SU-DHL-6 (cell line): ENCODE results near the gene ICAM4.

Source experiments
- H2AFZ ChIP-seq: fragments of 200-600 bp; sonication (generic); 2 replicates; pipeline ENCODE4 v1.6.1; 2014; ENCODE audit warnings: low read depth, mild to moderate bottlenecking, moderate library complexity, mixed read lengths, antibody characterized with exemption, low read length; ENCODE audit not compliant: severe bottlenecking
- H3F3A ChIP-seq: fragments of 200-600 bp; shearing (Covaris generic); 2 replicates; pipeline ENCODE4 v1.6.0; 2016; ENCODE audit warnings: antibody characterized with exemption, mild to moderate bottlenecking; ENCODE audit not compliant: insufficient read depth
- H3K27ac ChIP-seq: fragments of 200-600 bp; sonication (generic); 2 replicates; pipeline ENCODE4 v1.5.1; 2016; ENCODE audit warnings: low read depth, mild to moderate bottlenecking, low read length, moderate library complexity, mixed read lengths
- H3K27me3 ChIP-seq: fragments of 200-600 bp; sonication (generic), shearing (Covaris generic); 2 replicates; pipeline ENCODE4 v1.6.0; 2014; ENCODE audit warnings: mild to moderate bottlenecking, low read length
- H3K36me3 ChIP-seq: fragments of 200-600 bp; sonication (generic); 2 replicates; pipeline ENCODE4 v1.6.1; 2014; ENCODE audit warnings: mild to moderate bottlenecking, low read length, mixed read lengths
- H3K4me2 ChIP-seq: fragments of 300-600, 200-600 bp; shearing (Covaris generic), sonication (generic); 2 replicates; pipeline ENCODE4 v1.6.0; 2014; ENCODE audit warnings: low read length, low read depth, mild to moderate bottlenecking; ENCODE audit not compliant: poor library complexity, severe bottlenecking
- H3K4me3 ChIP-seq: fragments of 200-600 bp; sonication (generic); 2 replicates; pipeline ENCODE4 v1.5.1; 2014; ENCODE audit warnings: antibody characterized with exemption, low read length, mild to moderate bottlenecking, mixed read lengths; ENCODE audit not compliant: insufficient read depth, poor library complexity, severe bottlenecking
- H3K79me2 ChIP-seq: fragments of 200-600 bp; sonication (generic); 2 replicates; pipeline ENCODE4 v1.6.1; 2014; ENCODE audit warnings: mild to moderate bottlenecking, low read length, moderate library complexity; ENCODE audit not compliant: insufficient read depth
- H3K9ac ChIP-seq: fragments of 200-600 bp; sonication (generic); 2 replicates; pipeline ENCODE4 v1.7.0; 2014; ENCODE audit warnings: mild to moderate bottlenecking, low read length
- H3K9me2 ChIP-seq: fragments of 200-600 bp; sonication (generic); replicated peaks from 2 replicates; pipeline ENCODE4 v1.6.1; 2014; ENCODE audit warnings: low read length; ENCODE audit not compliant: insufficient read depth
- H3K9me3 ChIP-seq: fragments of 200-600 bp; sonication (generic); 2 replicates; pipeline ENCODE4 v1.6.1; 2014; ENCODE audit warnings: low read length, mixed read lengths; ENCODE audit not compliant: insufficient read depth
- H4K20me1 ChIP-seq: fragments of 200-600 bp; sonication (generic); 2 replicates; pipeline ENCODE4 v1.6.1; 2014; ENCODE audit warnings: low read depth, mild to moderate bottlenecking, antibody characterized with exemption, low read length, moderate library complexity, mixed read lengths
- CTCF ChIP-seq: fragments of 200-600 bp; sonication (generic); IDR thresholded peaks from one replicate; pipeline ENCODE4 v1.5.1; 2017; ENCODE audit warnings: antibody characterized with exemption, mild to moderate bottlenecking, low read length, moderate library complexity; ENCODE audit not compliant: insufficient read depth, poor library complexity, severe bottlenecking
- EZH2phosphoT487 ChIP-seq: fragments of 200-600 bp; sonication (generic), shearing (Covaris generic); conservative IDR thresholded peaks from 2 replicates; pipeline ENCODE4 v1.6.1; 2018; ENCODE audit warnings: mild to moderate bottlenecking, antibody characterized with exemption, low read length, moderate library complexity, mixed read lengths

Gene ICAM4

GRCh38 chr19:10255358-10255757, 31.4 kb upstream of the ICAM4 start:
- no peaks in the 10 kb centered on the region for H3K27me3 ChIP-seq
- 0 out of 2 replicates have a peak, but pooled peaks cover 3% of the 10 kb centered on the region for H3K36me3 ChIP-seq
- no peaks in the 10 kb centered on the region for H4K20me1 ChIP-seq
- H3K4me2 ChIP-seq = no peak overlapping the region
- H3K27ac ChIP-seq = no peak overlapping the region
- peaks cover 24% of the 10 kb centered on the region for H3K79me2 ChIP-seq
- no peaks in the 10 kb centered on the region for H3K9me2 ChIP-seq
- no peak for TF ChIP-seq EZH2phosphoT487
- H2AFZ ChIP-seq = no peak overlapping the region
- peaks cover 7% of the 10 kb centered on the region; the same call in 1 of the 2 replicates for H3F3A ChIP-seq
- H3K4me3 ChIP-seq = no peak overlapping the region
- H3K9me3 ChIP-seq = no peaks in the 10 kb centered on the region
- no peak overlapping the region for H3K9ac ChIP-seq

DNA sequence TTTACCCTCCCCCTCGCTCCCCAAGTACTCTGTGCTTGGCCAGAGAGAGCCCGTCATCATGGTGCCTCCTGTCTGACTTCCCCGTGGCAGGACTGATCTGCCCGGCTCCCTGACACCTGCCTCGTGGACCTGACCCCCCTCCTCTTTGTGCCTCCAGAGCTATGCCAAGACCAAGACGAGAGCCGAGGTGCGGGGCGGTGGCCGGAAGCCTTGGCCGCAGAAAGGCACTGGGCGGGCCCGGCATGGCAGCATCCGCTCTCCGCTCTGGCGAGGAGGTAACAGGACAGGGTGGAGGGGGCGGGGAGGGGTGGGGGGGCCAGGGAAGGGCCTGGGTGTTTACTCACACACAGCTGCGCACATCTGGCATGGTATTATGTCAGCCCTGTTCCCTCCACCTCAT, 30.2 kb upstream of the ICAM4 start:
- TF ChIP-seq CTCF (no peak), EZH2phosphoT487 (no peak)
- Histone ChIP-seq H3F3A (0 out of 2 replicates have a peak, but pooled peaks cover 3% of the 10 kb centered on the region), H3K36me3 (0 out of 2 replicates have a peak, but pooled peaks cover 3% of the 10 kb centered on the region)

GRCh38 chr19:10256970-10257615, 29.7 kb upstream of the ICAM4 start:
- H3F3A ChIP-seq = 0 out of 2 replicates have a peak, but pooled peaks cover 3% of the 10 kb centered on the region
- H3K9me3 ChIP-seq = no peaks in the 10 kb centered on the region
- peaks cover 24% of the 10 kb centered on the region for H3K79me2 ChIP-seq
- no peaks in the 10 kb centered on the region for H3K9me2 ChIP-seq
- H3K27me3 ChIP-seq = no peaks in the 10 kb centered on the region
- no peak overlapping the region for H3K27ac ChIP-seq
- H3K4me3 ChIP-seq = no peak overlapping the region
- no peak overlapping the region for H3K9ac ChIP-seq
- 0 out of 2 replicates have a peak, but pooled peaks cover 3% of the 10 kb centered on the region for H3K36me3 ChIP-seq
- no peak overlapping the region for H3K4me2 ChIP-seq
- no peak overlapping the region for H2AFZ ChIP-seq
- no peaks in the 10 kb centered on the region for H4K20me1 ChIP-seq
- TF ChIP-seq EZH2phosphoT487 (no peak), CTCF (no peak)

More for the DNA sequence above, 30.2 kb upstream of the ICAM4 start:
- H3K27ac ChIP-seq = no peak overlapping the region
- H3K9me2 ChIP-seq = no peaks in the 10 kb centered on the region
- H3K4me3 ChIP-seq = no peak overlapping the region
- no peak overlapping the region for H3K9ac ChIP-seq
- H3K27me3 ChIP-seq = no peaks in the 10 kb centered on the region
- H3K4me2 ChIP-seq = no peak overlapping the region
- no peaks in the 10 kb centered on the region for H4K20me1 ChIP-seq
- no peaks in the 10 kb centered on the region for H3K9me3 ChIP-seq
- H3K79me2 ChIP-seq = peaks cover 24% of the 10 kb centered on the region
- no peak overlapping the region for H2AFZ ChIP-seq

DNA sequence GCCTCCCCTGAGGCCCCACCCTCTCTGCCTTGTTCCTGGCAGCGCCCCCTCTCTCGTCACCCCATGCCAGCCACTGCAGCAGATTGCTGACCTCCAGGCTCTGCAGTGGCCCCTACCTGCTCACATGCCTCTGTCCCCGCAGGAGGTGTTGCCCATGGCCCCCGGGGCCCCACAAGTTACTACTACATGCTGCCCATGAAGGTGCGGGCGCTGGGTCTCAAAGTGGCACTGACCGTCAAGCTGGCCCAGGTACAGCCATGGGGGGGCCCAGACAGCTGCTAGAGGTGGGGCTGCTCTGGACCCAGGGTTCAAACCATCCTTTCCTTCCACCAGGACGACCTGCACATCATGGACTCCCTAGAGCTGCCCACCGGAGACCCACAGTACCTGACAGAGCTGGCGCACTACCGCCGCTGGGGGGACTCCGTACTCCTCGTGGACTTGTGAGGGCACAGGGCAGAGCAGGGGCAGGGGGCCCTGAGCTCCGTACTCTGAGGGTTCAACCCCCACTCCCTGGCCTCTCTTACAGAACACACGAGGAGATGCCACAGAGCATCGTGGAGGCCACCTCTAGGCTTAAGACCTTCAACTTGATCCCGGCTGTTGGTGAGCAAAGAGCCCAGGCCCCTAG, 28.6 kb upstream of the ICAM4 start:
- Histone ChIP-seq H3K36me3 (0 out of 2 replicates have a peak, but pooled peaks cover 3% of the 10 kb centered on the region), H3K4me3 (no peak overlapping the region)
- TF ChIP-seq EZH2phosphoT487 (no peak), CTCF (no peak)

More for the DNA sequence above, 28.6 kb upstream of the ICAM4 start:
- Histone ChIP-seq H3K9me3 (no peaks in the 10 kb centered on the region), H4K20me1 (no peaks in the 10 kb centered on the region), H3K79me2 (peaks cover 13% of the 10 kb centered on the region), H2AFZ (no peak overlapping the region), H3K4me2 (no peak overlapping the region), H3K9ac (no peak overlapping the region), H3K27ac (no peak overlapping the region), H3F3A (0 out of 2 replicates have a peak, but pooled peaks cover 3% of the 10 kb centered on the region), H3K27me3 (no peaks in the 10 kb centered on the region), H3K9me2 (no peaks in the 10 kb centered on the region)
